ENCODE data around the gene ABCC5.

Gene ABCC5

DNA sequence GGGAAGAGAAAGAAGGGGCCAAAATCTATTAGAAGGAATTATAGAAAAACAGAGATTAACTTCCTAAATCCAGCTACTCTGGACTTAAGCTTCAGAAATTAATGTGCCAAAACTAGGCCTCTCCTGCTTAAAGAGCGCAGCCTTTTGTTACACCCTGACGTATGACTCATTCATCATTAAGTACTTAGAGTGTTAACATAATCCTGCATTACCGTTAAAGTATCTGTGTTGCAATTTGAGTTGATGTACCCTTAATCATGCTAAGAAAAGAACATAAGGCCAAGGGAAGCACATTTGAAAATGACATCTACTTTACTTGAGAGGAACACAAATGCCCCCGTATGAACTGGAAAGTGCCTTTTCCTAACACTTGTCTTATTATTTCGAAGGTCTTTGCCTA lies 21.7 kb upstream of the ABCC5 start (continued):
- TF ChIP-seq ELK4 (IDR thresholded peaks at IDR 0.05; ENCODE audit: borderline replicate concordance, low read depth, low read length) (no peak), ZNF623 (tag by site-specific recombination; IDR thresholded peaks at IDR 0.05) (no peak), ZNF830 (tag by site-specific recombination; IDR thresholded peaks at IDR 0.05; ENCODE audit: low read depth) (no peak), BCL11A (tag by site-specific recombination; IDR thresholded peaks at IDR 0.05; ENCODE audit: low read depth) (no peak), SP7 (tag by site-specific recombination; IDR thresholded peaks at IDR 0.05) (0 out of 2 replicates have a peak, but pooled peaks have one; percentile 36), ZNF23 (tag by site-specific recombination; IDR thresholded peaks at IDR 0.05; ENCODE audit: borderline replicate concordance) (no peak), IKZF3 (tag by site-specific recombination; IDR thresholded peaks at IDR 0.05) (no peak), YY2 (tag by site-specific recombination; IDR thresholded peaks at IDR 0.05) (no peak), TRIM28 (IDR thresholded peaks at IDR 0.05; ENCODE audit: borderline replicate concordance, low read length) (no peak), ZNF76 (tag by site-specific recombination; IDR thresholded peaks at IDR 0.05; ENCODE audit: borderline replicate concordance, low read depth) (no peak), PRDM1 (tag by site-specific recombination; IDR thresholded peaks at IDR 0.05) (peak; percentile 40; the same call in 1 of the 2 replicates), ZBTB21 (tag by site-specific recombination; IDR thresholded peaks at IDR 0.05) (0 out of 2 replicates have a peak, but pooled peaks have one; percentile 17), ZNF629 (tag by site-specific recombination; IDR thresholded peaks at IDR 0.05) (peak; percentile 34; the same call in 1 of the 2 replicates), ZNF571 (tag by site-specific recombination; IDR thresholded peaks at IDR 0.05) (no peak), ZNF366 (tag by site-specific recombination; conservative IDR thresholded peaks at IDR 0.05) (0 out of 2 replicates have a peak, but pooled peaks have one; percentile 30), ZNF404 (tag by site-specific recombination; IDR thresholded peaks at IDR 0.05) (no peak), ZNF2 (tag by site-specific recombination; IDR thresholded peaks at IDR 0.05) (no peak), ZNF561 (tag by site-specific recombination; IDR thresholded peaks at IDR 0.05; ENCODE audit: borderline replicate concordance) (no peak), MYNN (tag by site-specific recombination; IDR thresholded peaks at IDR 0.05; ENCODE audit: borderline replicate concordance) (no peak), PRDM4 (tag by site-specific recombination; IDR thresholded peaks at IDR 0.05) (no peak), ZNF132 (tag by site-specific recombination; IDR thresholded peaks at IDR 0.05; ENCODE audit: borderline replicate concordance) (no peak)
- TF ChIP-seq, protein P1, sequence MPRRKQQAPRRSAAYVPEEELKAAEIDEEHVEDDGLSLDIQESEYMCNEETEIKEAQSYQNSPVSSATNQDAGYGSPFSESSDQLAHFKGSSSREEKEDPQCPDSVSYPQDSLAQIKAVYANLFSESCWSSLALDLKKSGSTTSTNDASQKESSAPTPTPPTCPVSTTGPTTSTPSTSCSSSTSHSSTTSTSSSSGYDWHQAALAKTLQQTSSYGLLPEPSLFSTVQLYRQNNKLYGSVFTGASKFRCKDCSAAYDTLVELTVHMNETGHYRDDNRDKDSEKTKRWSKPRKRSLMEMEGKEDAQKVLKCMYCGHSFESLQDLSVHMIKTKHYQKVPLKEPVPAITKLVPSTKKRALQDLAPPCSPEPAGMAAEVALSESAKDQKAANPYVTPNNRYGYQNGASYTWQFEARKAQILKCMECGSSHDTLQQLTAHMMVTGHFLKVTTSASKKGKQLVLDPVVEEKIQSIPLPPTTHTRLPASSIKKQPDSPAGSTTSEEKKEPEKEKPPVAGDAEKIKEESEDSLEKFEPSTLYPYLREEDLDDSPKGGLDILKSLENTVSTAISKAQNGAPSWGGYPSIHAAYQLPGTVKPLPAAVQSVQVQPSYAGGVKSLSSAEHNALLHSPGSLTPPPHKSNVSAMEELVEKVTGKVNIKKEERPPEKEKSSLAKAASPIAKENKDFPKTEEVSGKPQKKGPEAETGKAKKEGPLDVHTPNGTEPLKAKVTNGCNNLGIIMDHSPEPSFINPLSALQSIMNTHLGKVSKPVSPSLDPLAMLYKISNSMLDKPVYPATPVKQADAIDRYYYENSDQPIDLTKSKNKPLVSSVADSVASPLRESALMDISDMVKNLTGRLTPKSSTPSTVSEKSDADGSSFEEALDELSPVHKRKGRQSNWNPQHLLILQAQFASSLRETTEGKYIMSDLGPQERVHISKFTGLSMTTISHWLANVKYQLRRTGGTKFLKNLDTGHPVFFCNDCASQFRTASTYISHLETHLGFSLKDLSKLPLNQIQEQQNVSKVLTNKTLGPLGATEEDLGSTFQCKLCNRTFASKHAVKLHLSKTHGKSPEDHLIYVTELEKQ (tag by site-specific recombination; IDR thresholded peaks at IDR 0.05; ENCODE audit: borderline replicate concordance), result no peak
- TF ChIP-seq, protein P2, sequence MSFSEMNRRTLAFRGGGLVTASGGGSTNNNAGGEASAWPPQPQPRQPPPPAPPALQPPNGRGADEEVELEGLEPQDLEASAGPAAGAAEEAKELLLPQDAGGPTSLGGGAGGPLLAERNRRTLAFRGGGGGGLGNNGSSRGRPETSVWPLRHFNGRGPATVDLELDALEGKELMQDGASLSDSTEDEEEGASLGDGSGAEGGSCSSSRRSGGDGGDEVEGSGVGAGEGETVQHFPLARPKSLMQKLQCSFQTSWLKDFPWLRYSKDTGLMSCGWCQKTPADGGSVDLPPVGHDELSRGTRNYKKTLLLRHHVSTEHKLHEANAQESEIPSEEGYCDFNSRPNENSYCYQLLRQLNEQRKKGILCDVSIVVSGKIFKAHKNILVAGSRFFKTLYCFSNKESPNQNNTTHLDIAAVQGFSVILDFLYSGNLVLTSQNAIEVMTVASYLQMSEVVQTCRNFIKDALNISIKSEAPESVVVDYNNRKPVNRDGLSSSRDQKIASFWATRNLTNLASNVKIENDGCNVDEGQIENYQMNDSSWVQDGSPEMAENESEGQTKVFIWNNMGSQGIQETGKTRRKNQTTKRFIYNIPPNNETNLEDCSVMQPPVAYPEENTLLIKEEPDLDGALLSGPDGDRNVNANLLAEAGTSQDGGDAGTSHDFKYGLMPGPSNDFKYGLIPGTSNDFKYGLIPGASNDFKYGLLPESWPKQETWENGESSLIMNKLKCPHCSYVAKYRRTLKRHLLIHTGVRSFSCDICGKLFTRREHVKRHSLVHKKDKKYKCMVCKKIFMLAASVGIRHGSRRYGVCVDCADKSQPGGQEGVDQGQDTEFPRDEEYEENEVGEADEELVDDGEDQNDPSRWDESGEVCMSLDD (tag by site-specific recombination; IDR thresholded peaks at IDR 0.05), result no peak
- TF ChIP-seq, protein P3, sequence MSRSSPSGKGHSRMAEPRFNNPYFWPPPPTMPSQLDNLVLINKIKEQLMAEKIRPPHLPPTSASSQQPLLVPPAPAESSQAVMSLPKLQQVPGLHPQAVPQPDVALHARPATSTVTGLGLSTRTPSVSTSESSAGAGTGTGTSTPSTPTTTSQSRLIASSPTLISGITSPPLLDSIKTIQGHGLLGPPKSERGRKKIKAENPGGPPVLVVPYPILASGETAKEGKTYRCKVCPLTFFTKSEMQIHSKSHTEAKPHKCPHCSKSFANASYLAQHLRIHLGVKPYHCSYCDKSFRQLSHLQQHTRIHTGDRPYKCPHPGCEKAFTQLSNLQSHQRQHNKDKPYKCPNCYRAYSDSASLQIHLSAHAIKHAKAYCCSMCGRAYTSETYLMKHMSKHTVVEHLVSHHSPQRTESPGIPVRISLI (tag by site-specific recombination; IDR thresholded peaks at IDR 0.05), result no peak
- TF ChIP-seq, protein P4, sequence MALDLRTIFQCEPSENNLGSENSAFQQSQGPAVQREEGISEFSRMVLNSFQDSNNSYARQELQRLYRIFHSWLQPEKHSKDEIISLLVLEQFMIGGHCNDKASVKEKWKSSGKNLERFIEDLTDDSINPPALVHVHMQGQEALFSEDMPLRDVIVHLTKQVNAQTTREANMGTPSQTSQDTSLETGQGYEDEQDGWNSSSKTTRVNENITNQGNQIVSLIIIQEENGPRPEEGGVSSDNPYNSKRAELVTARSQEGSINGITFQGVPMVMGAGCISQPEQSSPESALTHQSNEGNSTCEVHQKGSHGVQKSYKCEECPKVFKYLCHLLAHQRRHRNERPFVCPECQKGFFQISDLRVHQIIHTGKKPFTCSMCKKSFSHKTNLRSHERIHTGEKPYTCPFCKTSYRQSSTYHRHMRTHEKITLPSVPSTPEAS (tag by site-specific recombination; IDR thresholded peaks at IDR 0.05), result no peak
- TF ChIP-seq, protein P5, sequence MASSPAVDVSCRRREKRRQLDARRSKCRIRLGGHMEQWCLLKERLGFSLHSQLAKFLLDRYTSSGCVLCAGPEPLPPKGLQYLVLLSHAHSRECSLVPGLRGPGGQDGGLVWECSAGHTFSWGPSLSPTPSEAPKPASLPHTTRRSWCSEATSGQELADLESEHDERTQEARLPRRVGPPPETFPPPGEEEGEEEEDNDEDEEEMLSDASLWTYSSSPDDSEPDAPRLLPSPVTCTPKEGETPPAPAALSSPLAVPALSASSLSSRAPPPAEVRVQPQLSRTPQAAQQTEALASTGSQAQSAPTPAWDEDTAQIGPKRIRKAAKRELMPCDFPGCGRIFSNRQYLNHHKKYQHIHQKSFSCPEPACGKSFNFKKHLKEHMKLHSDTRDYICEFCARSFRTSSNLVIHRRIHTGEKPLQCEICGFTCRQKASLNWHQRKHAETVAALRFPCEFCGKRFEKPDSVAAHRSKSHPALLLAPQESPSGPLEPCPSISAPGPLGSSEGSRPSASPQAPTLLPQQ (tag by site-specific recombination; IDR thresholded peaks at IDR 0.05), result no peak
